ENCODE results near the gene TRIM49D1.
A peak's percentile ranks its signal among the peaks of the same experiment; 100 is the strongest.
"Not testable (repeated sequence)": the region's sequence is repeated elsewhere in the genome, so short reads cannot be mapped to it uniquely, and the experiment has no call there.

Gene TRIM49D1, protein sequence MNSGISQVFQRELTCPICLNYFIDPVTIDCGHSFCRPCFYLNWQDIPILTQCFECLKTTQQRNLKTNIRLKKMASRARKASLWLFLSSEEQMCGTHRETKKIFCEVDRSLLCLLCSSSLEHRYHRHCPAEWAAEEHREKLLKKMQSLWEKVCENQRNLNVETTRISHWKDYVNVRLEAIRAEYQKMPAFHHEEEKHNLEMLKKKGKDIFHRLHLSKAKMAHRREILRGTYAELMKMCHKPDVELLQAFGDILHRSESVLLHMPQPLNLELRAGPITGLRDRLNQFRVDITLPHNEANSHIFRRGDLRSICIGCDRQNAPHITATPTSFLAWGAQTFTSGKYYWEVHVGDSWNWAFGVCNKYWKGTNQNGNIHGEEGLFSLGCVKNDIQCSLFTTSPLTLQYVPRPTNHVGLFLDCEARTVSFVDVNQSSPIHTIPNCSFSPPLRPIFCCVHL
- total RNA-seq: 0 reads per million in 4 donors

DNA sequence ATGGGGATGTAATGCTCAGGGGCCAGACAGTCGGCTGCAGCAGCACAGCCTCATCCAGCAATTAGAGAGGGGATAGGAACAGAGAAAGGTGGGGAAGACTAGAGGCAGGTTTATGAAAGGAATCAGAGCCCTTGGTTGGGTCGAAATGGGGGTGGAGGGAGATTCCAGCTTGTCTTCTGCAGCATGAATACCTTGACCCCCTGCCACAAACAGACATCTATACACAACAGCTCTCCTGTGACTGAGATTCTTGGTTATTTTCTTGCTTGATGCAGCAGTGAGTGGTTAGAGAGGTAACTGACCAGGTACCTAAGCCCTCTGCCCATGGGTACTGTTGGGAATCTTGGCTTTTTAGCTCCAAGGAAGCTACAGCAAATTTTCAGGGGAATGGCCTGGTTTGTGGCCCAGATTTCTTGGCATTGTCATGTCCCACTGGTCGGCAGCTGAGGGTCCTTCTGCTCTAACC is at the start of gene TRIM49D1:
TRIM49D1 (minus strand) TSS at position 51 of the 466 bp plus-strand sequence. CDS start 4,535 bp downstream, outside the sequence.
- DNase-seq: no peak

DNA sequence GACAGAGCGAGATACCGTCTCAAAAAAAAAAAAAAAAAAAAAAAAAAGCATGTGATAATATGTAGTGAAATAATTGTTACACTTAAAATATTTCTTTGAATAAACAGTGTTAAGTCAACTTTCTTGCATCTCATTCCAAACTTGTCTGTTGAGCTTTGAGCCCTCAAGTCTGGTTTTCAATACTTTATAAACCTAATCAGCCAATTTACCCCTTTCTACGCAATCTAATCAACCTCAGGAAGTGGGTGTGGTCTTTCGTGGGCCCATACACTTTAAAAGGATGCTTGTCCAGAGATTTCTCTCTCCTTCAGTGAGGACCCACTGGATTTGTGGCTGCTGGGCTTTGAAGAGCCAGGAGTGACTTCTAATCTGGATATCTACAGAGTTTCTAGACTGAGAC is 43.7 kb upstream of the TRIM49D1 start, which contains the start of gene TRIM64:
TRIM64 (plus strand) TSS at position 301 of the 400 bp plus-strand sequence. CDS start 2,467 bp downstream, outside the sequence.
- DNase-seq: not testable (repeated sequence)

DNA sequence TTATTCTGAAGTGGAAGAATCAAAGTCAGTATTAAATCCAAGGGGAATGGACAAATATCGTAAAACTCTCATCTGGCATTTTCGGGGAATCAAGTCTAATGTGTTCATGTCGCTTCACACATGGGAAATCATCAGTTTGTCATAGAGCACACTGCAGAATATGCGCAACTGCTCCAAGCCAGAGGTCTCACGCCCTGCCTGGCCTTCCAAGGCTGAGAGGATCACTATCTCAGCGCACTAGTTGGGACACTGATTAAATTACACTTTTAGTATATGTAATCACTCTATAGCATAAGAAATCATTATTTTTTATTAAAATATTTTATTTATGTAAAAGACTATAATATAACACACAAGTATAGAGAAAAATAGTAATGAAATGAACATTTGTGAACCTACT is 38.8 kb upstream of the TRIM49D1 start:
- DNase-seq: not testable (repeated sequence)

DNA sequence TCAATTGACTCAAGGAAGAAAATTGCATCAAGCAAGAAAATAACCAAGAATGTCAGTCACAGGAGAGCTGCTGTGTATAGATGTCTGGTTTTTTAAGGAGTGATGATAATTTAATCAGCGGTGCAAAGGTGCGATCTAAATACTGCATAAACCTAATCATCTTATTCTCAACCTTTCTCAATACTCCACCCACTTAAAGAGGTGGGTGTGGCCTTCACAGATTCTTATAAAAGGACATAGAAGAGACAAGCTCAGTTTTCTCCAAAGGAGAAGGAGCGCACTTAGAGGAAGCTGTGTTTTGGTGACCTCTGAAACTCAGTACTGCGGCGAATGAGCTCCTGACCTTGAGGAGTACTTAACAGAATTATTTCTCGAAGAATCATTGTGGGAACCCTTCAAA is 1.7 kb upstream of the TRIM49D1 start, which contains the start of gene TRIM49D2:
TRIM49D2 (plus strand) TSS at position 301 of the 400 bp plus-strand sequence. CDS start 2,698 bp downstream, outside the sequence.
- DNase-seq: not testable (repeated sequence)

DNA sequence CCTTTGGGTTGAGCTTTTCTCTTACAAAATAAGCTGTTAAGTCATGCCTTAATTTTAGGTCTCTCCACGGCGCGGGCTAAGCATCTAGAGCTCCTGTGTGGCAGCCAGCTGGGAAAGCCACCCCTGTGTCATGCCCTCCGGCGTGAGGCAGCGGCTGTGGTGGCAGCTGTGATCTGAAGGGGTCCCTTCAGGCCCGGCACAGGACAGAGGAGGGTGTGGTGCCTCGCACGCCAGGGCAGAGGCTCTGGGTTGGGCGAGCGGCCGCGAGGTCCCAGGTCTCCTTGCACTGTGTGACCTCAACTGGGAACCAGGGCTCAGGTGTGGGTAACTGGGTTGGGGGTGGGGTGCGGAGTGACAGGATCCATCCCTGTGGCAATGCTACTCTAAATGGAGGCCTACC is 21.2 kb downstream of the TRIM49D1 start:
- DNase-seq: not testable (repeated sequence)

DNA sequence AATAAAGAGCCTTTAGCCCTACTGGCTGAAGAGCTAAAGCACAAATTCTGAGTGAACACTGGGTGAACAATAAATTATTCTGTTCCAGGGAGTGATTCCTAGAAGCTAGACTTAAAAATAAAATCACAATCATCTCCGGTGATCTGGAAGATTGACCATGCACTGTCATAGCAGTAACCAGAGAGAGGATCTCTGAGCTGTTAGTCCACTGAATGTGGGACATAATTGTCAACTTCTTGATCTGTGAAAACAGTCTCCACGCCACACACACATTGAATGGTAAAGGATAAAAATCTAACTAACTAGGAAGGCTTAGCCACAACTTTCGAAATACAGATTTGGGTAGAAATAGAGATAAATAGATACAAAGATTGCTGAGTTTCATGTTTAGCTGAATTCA is 28.8 kb downstream of the TRIM49D1 start:
- not testable (repeated sequence) for DNase-seq

DNA sequence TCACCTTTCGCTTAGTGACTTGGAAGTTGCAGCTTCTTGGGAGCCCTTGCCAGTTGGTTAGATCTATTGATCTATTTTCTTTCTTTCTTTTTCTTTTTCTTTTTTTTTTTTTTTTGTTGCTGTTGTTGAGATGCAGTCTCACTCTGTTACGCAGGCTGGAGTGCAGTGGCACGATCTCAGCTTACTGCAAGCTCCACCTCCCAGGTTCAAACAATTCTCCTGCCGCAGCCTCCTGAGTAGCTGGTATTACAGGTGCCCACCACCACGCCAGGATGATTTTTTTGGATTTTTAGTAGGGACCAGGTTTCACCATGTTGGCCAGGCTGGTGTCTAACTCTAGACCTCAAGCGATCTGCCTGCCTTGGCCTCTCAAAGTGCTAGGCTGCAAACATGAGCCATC is 44.5 kb downstream of the TRIM49D1 start:
- DNase-seq: not testable (repeated sequence)

DNA sequence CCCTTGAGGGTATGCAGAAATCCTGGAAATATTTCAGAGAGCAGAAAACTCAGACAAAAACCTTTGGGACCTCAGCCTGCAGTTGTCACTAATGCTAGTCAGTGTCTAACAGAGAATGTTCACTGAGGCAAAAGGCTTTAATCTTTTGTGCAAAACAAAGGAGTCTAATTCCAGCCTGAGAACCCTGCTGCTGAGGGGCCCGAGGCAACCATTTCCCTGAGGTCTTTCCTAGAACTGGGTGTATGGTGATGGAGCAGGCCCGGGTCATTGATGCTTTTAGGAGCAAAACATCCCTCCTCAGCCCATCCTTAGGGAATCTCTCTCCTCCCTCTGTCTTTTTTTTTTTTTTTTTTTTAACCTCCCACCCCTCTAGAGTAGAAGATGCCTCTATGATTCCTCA is 49.5 kb downstream of the TRIM49D1 start:
- DNase-seq: not testable (repeated sequence)

DNA sequence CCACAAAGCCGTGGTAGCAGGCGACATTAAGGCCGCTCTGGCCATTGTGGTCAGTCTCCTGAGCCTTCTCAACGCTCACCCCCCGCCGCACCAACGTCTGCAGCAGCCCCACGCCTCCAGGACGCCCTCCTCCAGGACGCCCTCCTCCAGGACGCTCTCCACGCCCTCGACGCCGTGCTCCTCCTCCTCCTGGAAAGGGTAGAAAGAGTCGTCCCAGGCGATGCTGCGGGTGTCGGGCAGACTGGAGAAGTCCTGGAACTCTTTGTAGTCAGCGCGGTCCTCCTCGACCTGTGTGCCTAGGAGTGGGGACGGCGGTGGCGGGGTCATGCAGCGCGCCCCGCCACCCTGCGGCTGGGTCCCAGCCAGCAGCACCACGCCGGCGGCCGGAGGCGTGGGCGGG is 56.8 kb downstream of the TRIM49D1 start:
- not testable (repeated sequence) for DNase-seq

DNA sequence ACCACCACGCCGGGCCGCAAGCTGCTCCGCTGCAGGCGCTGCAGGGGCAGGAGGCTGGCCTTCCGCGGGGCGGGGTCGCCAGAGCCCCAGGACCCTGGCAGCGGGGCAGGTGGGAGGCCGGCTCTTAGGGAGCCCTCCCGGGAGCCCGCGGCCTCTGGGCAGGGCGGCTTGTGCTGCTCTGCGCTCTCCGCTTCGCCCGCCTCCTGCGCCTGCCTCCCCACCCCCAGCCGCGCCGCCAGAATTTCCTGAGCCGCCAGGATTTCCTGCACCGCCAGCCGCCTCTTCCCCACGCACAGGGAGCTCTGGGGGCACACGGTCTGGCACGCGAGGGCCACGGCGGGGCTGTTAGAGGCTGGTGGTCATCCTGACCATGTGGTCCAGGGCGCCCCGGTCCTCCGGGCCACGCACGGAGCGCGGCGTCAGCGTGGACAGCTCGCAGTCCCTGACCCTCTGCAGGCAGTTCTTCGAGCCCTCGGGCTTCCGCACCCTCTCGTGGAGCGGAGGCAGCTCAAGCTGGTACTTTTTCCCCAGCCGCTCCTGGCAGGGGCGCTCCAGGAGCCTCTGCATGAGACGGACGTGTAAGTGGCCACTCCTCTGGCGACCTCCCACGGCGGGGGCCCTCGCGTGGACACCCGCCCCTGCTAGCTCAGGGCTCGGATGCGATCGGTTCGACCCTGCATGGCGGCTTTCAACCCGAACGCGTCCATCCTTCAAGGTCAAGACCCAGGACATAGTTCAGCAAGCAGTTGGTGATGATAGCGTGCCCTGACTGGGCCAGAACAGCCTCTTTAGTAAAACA is 57.9 kb downstream of the TRIM49D1 start:
- DNase-seq: peak in 1 of 5 donors; percentile 0
